CD4-positive, alpha-beta memory T cell (primary cell): Measurements from ENCODE around the gene FAM180A. TPM values are rescaled to one million over a fixed set of nuclear protein-coding genes. Genes with fewer than 3 reads are reported as not detected.

Experiments
- CTCF ChIA-PET: fragments of 350-600 bp; sonication (Branson Sonifier 250); formaldehyde crosslinking; loops from one replicate; lab custom pipeline; 2021; ENCODE audit warnings: inconsistent platforms; ENCODE audit not compliant: partially characterized antibody; lab: Charles Lee
- POLR2A ChIA-PET: fragments of 350-600 bp; sonication (Branson Sonifier 250); formaldehyde crosslinking; loops from one replicate; lab custom pipeline; 2021; ENCODE audit not compliant: partially characterized antibody; lab: Charles Lee
- DNase-seq, 5 donors: peaks; one replicate each; pipeline versions ENCODE4 v3.0.0 to v3.0.0-alpha.2; 2020 to 2022; ENCODE audit warnings: mixed read lengths in 1 of 5
- H3K27ac ChIP-seq: one replicate; pipeline ENCODE4 v1.7.0; 2013; ENCODE audit warnings: low read depth, low read length
- H3K27me3 ChIP-seq: 2 replicates; pipeline ENCODE4 v1.7.0; 2013; ENCODE audit warnings: mild to moderate bottlenecking, low read length, moderate library complexity; ENCODE audit not compliant: insufficient read depth
- H3K36me3 ChIP-seq: 2 replicates; pipeline ENCODE4 v1.7.0; 2013; ENCODE audit warnings: mild to moderate bottlenecking, low read length, moderate library complexity; ENCODE audit not compliant: insufficient read depth
- H3K4me1 ChIP-seq: 2 replicates; pipeline ENCODE4 v1.7.0; 2013; ENCODE audit warnings: mild to moderate bottlenecking, low read length, moderate library complexity; ENCODE audit not compliant: insufficient read depth
- H3K4me3 ChIP-seq, 2 donors: one replicate each; pipeline ENCODE4 v1.7.0; 2013; ENCODE audit warnings: low read length in 2 of 2, mild to moderate bottlenecking in 1 of 2
- H3K9me3 ChIP-seq, 2 donors: one replicate each; pipeline ENCODE4 v1.7.0; 2013; ENCODE audit warnings: low read length in 2 of 2, control low read depth in 1 of 2; ENCODE audit not compliant: control insufficient read depth in 1 of 2
- H3K27ac Mint-ChIP-seq, 7 donors: one replicate each; pipeline ENCODE4 v1.8.0; 2020 to 2021; ENCODE audit warnings: mixed read lengths in 7 of 7, mild to moderate bottlenecking in 6 of 7, inconsistent platforms in 3 of 7, moderate library complexity in 3 of 7
- H3K27me3 Mint-ChIP-seq, 2 donors: one replicate each; pipeline ENCODE4 v1.8.0; 2020 to 2021; ENCODE audit warnings: mixed read lengths in 2 of 2
- H3K36me3 Mint-ChIP-seq, 2 donors: one replicate each; pipeline ENCODE4 v1.8.0; 2020 to 2021; ENCODE audit warnings: mixed read lengths in 2 of 2, inconsistent platforms in 1 of 2, mild to moderate bottlenecking in 1 of 2
- H3K4me1 Mint-ChIP-seq, 4 donors: one replicate each; pipeline ENCODE4 v1.8.0; 2020 to 2021; ENCODE audit warnings: mixed read lengths in 4 of 4, mild to moderate bottlenecking in 1 of 4
- H3K4me3 Mint-ChIP-seq, 8 donors: one replicate each; pipeline ENCODE4 v1.8.0; 2020 to 2021; ENCODE audit warnings: mixed read lengths in 8 of 8, mild to moderate bottlenecking in 7 of 8, moderate library complexity in 6 of 8, inconsistent platforms in 3 of 8
- H3K9me3 Mint-ChIP-seq, 8 donors: one replicate each; pipeline ENCODE4 v1.8.0; 2020 to 2021; ENCODE audit warnings: mixed read lengths in 8 of 8, mild to moderate bottlenecking in 5 of 8, inconsistent platforms in 3 of 8, moderate library complexity in 1 of 8
- intact Hi-C: fragments of 100-400 bp; cut with micrococcal nuclease; formaldehyde crosslinking; loops from one replicate; pipeline ENCODE4 v1.15.1; 2023
- polyA plus RNA-seq, 2 donors: library from polyadenylated mRNA; unstranded; fragments of 300-500 nt; fragmentation: Illumina TruSeq; gene quantifications; one replicate each; pipeline ENCODE4 v1.2.3, GENCODE V29; 2021
- total RNA-seq, 2 experiments: library from RNA; stranded (reverse); gene quantifications; one replicate each; pipeline ENCODE4 v1.2.3, GENCODE V29; 2021

The FAM180A gene
- total and polyA plus RNA-seq, 4 experiments from 2014 or later: not detected

DNA sequence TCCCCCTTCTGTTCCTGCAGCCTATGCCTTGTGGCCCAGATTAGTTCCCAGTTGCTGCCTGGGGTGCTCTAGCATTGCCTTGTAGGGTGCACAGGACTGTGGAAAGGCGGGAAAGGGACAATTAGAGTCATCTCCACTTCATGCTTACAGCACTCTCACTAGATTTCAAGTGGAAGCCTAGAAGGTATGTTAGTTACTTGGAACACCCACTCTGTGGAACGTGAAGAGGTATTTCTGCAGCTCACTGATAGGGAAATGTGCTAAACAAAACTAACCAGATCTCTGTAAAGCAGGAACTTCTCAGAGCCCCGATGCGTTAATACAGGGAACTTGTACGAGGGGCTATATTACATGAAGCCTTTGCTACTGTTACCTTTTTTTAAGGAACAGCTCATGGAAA is 66.9 kb downstream of the FAM180A start:
- ChIA-PET POLR2A (no interaction called here), CTCF (interaction anchor here (1.0 to 2.2 kb wide), 3 partner anchors 9 to 29 kb away, joined by 3 to 6 read pairs (median 4); no protein-coding TSS in a partner anchor)
- peaks cover 21 to 23% of the 10 kb centered on the region in 2 donors for H3K36me3 Mint-ChIP-seq
- H3K27me3 Mint-ChIP-seq: no peaks in the 10 kb centered on the region
- no peaks in the 10 kb centered on the region for H3K9me3 ChIP-seq
- H3K36me3 ChIP-seq: peaks cover 6% of the 10 kb centered on the region
- H3K4me3 ChIP-seq: no peak overlapping the region
- H3K27ac Mint-ChIP-seq: peak overlapping the region in 2 of 7 donors; percentile 25 to 36
- no peaks in the 10 kb centered on the region for H3K9me3 Mint-ChIP-seq
- H3K4me3 Mint-ChIP-seq: no peak overlapping the region
- no peaks in the 10 kb centered on the region for H3K27me3 ChIP-seq
- no peaks in the 10 kb centered on the region for H3K4me1 ChIP-seq
- DNase-seq: no peak
- H3K4me1 Mint-ChIP-seq: peaks cover 0 to 7% (median 4%) of the 10 kb centered on the region in 4 donors
- H3K27ac ChIP-seq: no peak overlapping the region
- intact Hi-C loops: no loop called here

Other genes with a start within 250 kb of the FAM180A start
- gene CNOT4, start 238.7 kb downstream of the FAM180A start, total RNA-seq: 10 to 100 TPM; 33.9 to 35.0 TPM
- gene CNOT4, start 238.7 kb downstream of the FAM180A start, polyA plus RNA-seq: 10 to 100 TPM; 11.1 to 18.6 TPM
- gene NUP205, start 190.9 kb downstream of the FAM180A start, total RNA-seq: 10 to 100 TPM; 67.7 to 73.8 TPM
- 10 to 100 TPM; 29.2 to 31.4 TPM for gene NUP205, start 190.9 kb downstream of the FAM180A start, polyA plus RNA-seq
- 10 to 100 TPM; 29.5 to 29.7 TPM for gene STMP1, start 86.3 kb downstream of the FAM180A start, total RNA-seq
- 10 to 100 TPM; 44.3 to 59.2 TPM for gene STMP1, start 86.3 kb downstream of the FAM180A start, polyA plus RNA-seq
- gene SLC13A4, start 20.6 kb downstream of the FAM180A start, total RNA-seq: not detected
- gene SLC13A4, start 20.6 kb downstream of the FAM180A start, polyA plus RNA-seq: under 1 TPM in 1 of 2 donors, not detected in 1; 0.52 TPM
- 10 to 100 TPM; 83.1 to 84.5 TPM for gene MTPN, start 228.5 kb upstream of the FAM180A start, total RNA-seq
- gene MTPN, start 228.5 kb upstream of the FAM180A start, polyA plus RNA-seq: 100 to 1,000 TPM in 1 of 2 donors, 10 to 100 TPM in 1; 63.6 to 105 TPM